Testis (tissue), 3 donors: ENCODE results near the gene ACVR2B. TPM values are rescaled to one million over a fixed set of nuclear protein-coding genes. Genes with fewer than 3 reads are reported as not detected.
A peak's percentile ranks its signal among the peaks of the same experiment; 100 is the strongest.

ENCODE experiments used
- DNase-seq: peaks from one replicate; pipeline ENCODE4 v3.0.0-alpha.2; 2019
- H3K27ac ChIP-seq, 2 donors: fragments of 200-600 bp; sonication (generic); one replicate each; pipeline ENCODE4 v1.5.1; 2019
- H3K27me3 ChIP-seq: fragments of 200-600 bp; sonication (generic); one replicate; pipeline ENCODE4 v1.5.1; 2019
- H3K36me3 ChIP-seq: fragments of 200-600 bp; sonication (generic); one replicate; pipeline ENCODE4 v1.5.1; 2017; ENCODE audit warnings: low read depth; ENCODE audit errors: missing control alignments
- H3K4me1 ChIP-seq: fragments of 200-600 bp; sonication (generic); one replicate; pipeline ENCODE4 v1.5.1; 2019
- H3K4me3 ChIP-seq, 2 donors: fragments of 200-600 bp; sonication (generic); one replicate each; pipeline ENCODE4 v1.5.1; 2017 to 2019
- H3K9me3 ChIP-seq: fragments of 200-600 bp; sonication (generic); one replicate; pipeline ENCODE4 v1.5.1; 2017
- CTCF ChIP-seq, 3 experiments: fragments of 450-650 bp in 2 of 3; fragments of 200-600 bp in 1 of 3; sonication (generic) in 1 of 3; IDR thresholded peaks; one replicate each; pipeline ENCODE4 v1.5.1; 2016 to 2019; ENCODE audit warnings: antibody characterized with exemption in 3 of 3, mild to moderate bottlenecking in 2 of 3, moderate library complexity in 1 of 3
- POLR2A ChIP-seq: fragments of 450-650 bp; IDR thresholded peaks from one replicate; pipeline ENCODE4 v1.6.1; 2017; ENCODE audit warnings: antibody characterized with exemption, mild to moderate bottlenecking, moderate library complexity
- WGBS, 2 donors: methylation state at CpG; one replicate each; pipeline ENCODE4 v1.1.5; 2018; 5-methylcytosine and 5-hydroxymethylcytosine counted together
- intact Hi-C: fragments of 100-400 bp; cut with DNase I; formaldehyde crosslinking; loops from one replicate; pipeline ENCODE4 v1.15.1; 2023; ENCODE audit warnings: low total_unique reads
- polyA plus RNA-seq: library from polyadenylated mRNA; stranded (reverse); fragments of 350-450 nt; fragmentation: Illumina TruSeq; extraction: RNeasy Lipid Tissue Mini Kit (QIAGEN cat#74804); gene quantifications from one replicate; pipeline ENCODE4 v1.2.3, GENCODE V29; 2014; ENCODE audit warnings: low read depth, low replicate concordance; ENCODE audit not compliant: insufficient read depth
- total RNA-seq, 2 donors: library from RNA; depleted of rRNA; stranded (reverse); fragments of >200 nt; gene quantifications; one replicate each; pipeline ENCODE4 v1.2.3, GENCODE V29; 2016

The ACVR2B gene
- total and polyA plus RNA-seq, 3 donors from 2014 or later, result 7.3 to 24.2 (median 22.9) TPM

- H3K27ac ChIP-seq, result no peak overlapping the region
- no peak for TF ChIP-seq CTCF (IDR thresholded peaks at IDR 0.05)
- TF ChIP-seq POLR2A, result no peak
- H3K9me3 ChIP-seq, result no peaks in the 10 kb centered on the region
- no peaks in the 10 kb centered on the region for H3K27me3 ChIP-seq
- H3K36me3 ChIP-seq, result no peaks in the 10 kb centered on the region
- no peak overlapping the region for H3K4me3 ChIP-seq
- intact Hi-C loops, result loop anchor here (5.0 kb wide), 1 partner anchor 130 kb away; the partner anchor contains the start of gene XYLB
- DNase-seq, result no peak
- WGBS, 2 donors, result 93% methylated on average over 12 to 21 of the region's 21 CpGs
- H3K4me1 ChIP-seq, result peaks cover 6% of the 10 kb centered on the region
These were observed 23.5 kb downstream of the ACVR2B start for GRCh38 chr3:38477057-38477820.

- H3K36me3 ChIP-seq, result no peaks in the 10 kb centered on the region
- DNase-seq, result no peak
- TF ChIP-seq CTCF (IDR thresholded peaks at IDR 0.05) (no peak), POLR2A (no peak)
- intact Hi-C loops, result loop anchor here (5.0 kb wide), 1 partner anchor 131 kb away; the partner anchor contains the start of gene XYLB
- no peaks in the 10 kb centered on the region for H3K27me3 ChIP-seq
- H3K27ac ChIP-seq, result no peak overlapping the region
- H3K4me3 ChIP-seq, result no peak overlapping the region
- H3K9me3 ChIP-seq, result no peaks in the 10 kb centered on the region
- WGBS, 2 donors, result 90% methylated on average over 2 to 15 of the region's 15 CpGs
- H3K4me1 ChIP-seq, result peaks cover 5% of the 10 kb centered on the region
These were observed 24.3 kb downstream of the ACVR2B start for GRCh38 chr3:38477839-38478450.

GRCh38 chr3:38478901-38479300, 25.2 kb downstream of the ACVR2B start:
- H3K27me3 ChIP-seq, result no peaks in the 10 kb centered on the region

GRCh38 chr3:38479431-38480092, 25.9 kb downstream of the ACVR2B start:
- DNase-seq, result peak; percentile 77
- Histone ChIP-seq H3K27ac (no peak overlapping the region), H3K4me3 (no peak overlapping the region), H3K4me1 (no peaks in the 10 kb centered on the region), H3K9me3 (no peaks in the 10 kb centered on the region), H3K27me3 (no peaks in the 10 kb centered on the region), H3K36me3 (no peaks in the 10 kb centered on the region)
- TF ChIP-seq CTCF (IDR thresholded peaks at IDR 0.05), result peak; percentile 57 to 82 (median 74)
- no peak for TF ChIP-seq POLR2A
- 72 to 77% methylated on average over 6 to 7 of the region's 10 CpGs for WGBS, 2 donors
- intact Hi-C loops, result loop anchor here (5.0 kb wide), 1 partner anchor 132 kb away; the partner anchor contains the start of gene XYLB

More at GRCh38 chr3:38478901-38479300, 25.2 kb downstream of the ACVR2B start:
- Histone ChIP-seq H3K4me1 (no peaks in the 10 kb centered on the region), H3K9me3 (no peaks in the 10 kb centered on the region), H3K36me3 (no peaks in the 10 kb centered on the region), H3K27ac (no peak overlapping the region), H3K4me3 (no peak overlapping the region)
- no peak for DNase-seq
- WGBS, 2 donors, result 91 to 97% methylated on average over 5 to 9 of the region's 9 CpGs
- intact Hi-C loops, result loop anchor here (5.0 kb wide), 1 partner anchor 132 kb away; the partner anchor contains the start of gene XYLB
- TF ChIP-seq POLR2A (no peak), CTCF (IDR thresholded peaks at IDR 0.05) (no peak)
